Limb (tissue), 2 donors: ENCODE data around the gene PLCB1.
A peak's percentile ranks its signal among the peaks of the same experiment; 100 is the strongest.
"Not testable (repeated sequence)": the region's sequence is repeated elsewhere in the genome, so short reads cannot be mapped to it uniquely, and the experiment has no call there.

Experiments used
- DNase-seq, 2 donors: peaks; one replicate each; pipeline ENCODE4 v3.0.0-alpha.2; 2016; ENCODE audit errors: extremely low spot score in 2 of 2

PLCB1 gene

GRCh38 chr20:8812817-8813216 is 680.8 kb downstream of the PLCB1 start:
- DNase-seq = no peak

- no peak for DNase-seq
Observed at GRCh38 chr20:8815208-8815607, 683.1 kb downstream of the PLCB1 start.

- DNase-seq = no peak
Observed at GRCh38 chr20:8829256-8829655, 697.2 kb downstream of the PLCB1 start.

GRCh38 chr20:8834294-8834693 is 702.2 kb downstream of the PLCB1 start:
- not testable (repeated sequence) for DNase-seq

- no peak for DNase-seq
Observed at GRCh38 chr20:8834851-8835250, 702.8 kb downstream of the PLCB1 start.

GRCh38 chr20:8837396-8837795 is 705.3 kb downstream of the PLCB1 start:
- no peak for DNase-seq

GRCh38 chr20:8842525-8842924 is 710.5 kb downstream of the PLCB1 start:
- no peak for DNase-seq

- no peak for DNase-seq
Observed at GRCh38 chr20:8844179-8844578, 712.1 kb downstream of the PLCB1 start.

- DNase-seq = no peak
Observed at GRCh38 chr20:8849990-8850389, 717.9 kb downstream of the PLCB1 start.

- DNase-seq = no peak
Observed at GRCh38 chr20:8851446-8851845, 719.4 kb downstream of the PLCB1 start.

- DNase-seq = not testable (repeated sequence)
Observed at GRCh38 chr20:8851919-8852318, 719.9 kb downstream of the PLCB1 start.

- DNase-seq = not testable (repeated sequence)
Observed at GRCh38 chr20:8853211-8853610, 721.1 kb downstream of the PLCB1 start.

GRCh38 chr20:8853805-8854338 is 721.8 kb downstream of the PLCB1 start:
- peak; percentile 32 to 80 for DNase-seq

GRCh38 chr20:8854571-8854970 is 722.5 kb downstream of the PLCB1 start:
- peak; percentile 18 to 33 for DNase-seq

- DNase-seq = no peak
Observed at GRCh38 chr20:8855315-8855714, 723.2 kb downstream of the PLCB1 start.

- DNase-seq = no peak
Observed at GRCh38 chr20:8856668-8857067, 724.6 kb downstream of the PLCB1 start.

GRCh38 chr20:8858181-8858787 is 726.2 kb downstream of the PLCB1 start:
- peak in 1 of 2 donors; percentile 15 for DNase-seq

GRCh38 chr20:8860011-8860495 is 728.0 kb downstream of the PLCB1 start:
- DNase-seq = no peak

- DNase-seq = no peak
Observed at GRCh38 chr20:8862092-8862491, 730.0 kb downstream of the PLCB1 start.

GRCh38 chr20:8865636-8866035 is 733.6 kb downstream of the PLCB1 start:
- no peak for DNase-seq

GRCh38 chr20:8867038-8867740 is 735.1 kb downstream of the PLCB1 start:
- DNase-seq = no peak

GRCh38 chr20:8870652-8871051 is 738.6 kb downstream of the PLCB1 start:
- DNase-seq = no peak

- DNase-seq = no peak
Observed at GRCh38 chr20:8874437-8874836, 742.4 kb downstream of the PLCB1 start.
